Glutamatergic neuron (in vitro differentiated cells): Measurements from ENCODE around the gene INSIG1. TPM values are rescaled to one million over a fixed set of nuclear protein-coding genes. Genes with fewer than 3 reads are reported as not detected.
A peak's percentile ranks its signal among the peaks of the same experiment; 100 is the strongest.

Source experiments
- DNase-seq: peaks from one replicate; pipeline ENCODE4 v3.0.0; 2022
- H3K27ac Mint-ChIP-seq: one replicate; pipeline ENCODE4 v1.8.0; 2020; ENCODE audit warnings: mild to moderate bottlenecking, mixed read lengths, inconsistent platforms; ENCODE audit not compliant: unreplicated experiment
- H3K27me3 Mint-ChIP-seq: one replicate; pipeline ENCODE4 v1.8.0; 2020; ENCODE audit warnings: mild to moderate bottlenecking, moderate library complexity, mixed read lengths, inconsistent platforms; ENCODE audit not compliant: unreplicated experiment
- H3K36me3 Mint-ChIP-seq: one replicate; pipeline ENCODE4 v1.8.0; 2020; ENCODE audit warnings: mild to moderate bottlenecking, mixed read lengths, inconsistent platforms; ENCODE audit not compliant: unreplicated experiment
- H3K4me1 Mint-ChIP-seq: one replicate; pipeline ENCODE4 v1.8.0; 2020; ENCODE audit warnings: mild to moderate bottlenecking, low read depth, mixed read lengths, inconsistent platforms; ENCODE audit not compliant: unreplicated experiment
- H3K4me3 Mint-ChIP-seq: one replicate; pipeline ENCODE4 v1.8.0; 2020; ENCODE audit warnings: mild to moderate bottlenecking, mixed read lengths, inconsistent platforms; ENCODE audit not compliant: unreplicated experiment
- H3K9me3 Mint-ChIP-seq: one replicate; pipeline ENCODE4 v1.8.0; 2020; ENCODE audit warnings: mild to moderate bottlenecking, moderate library complexity, mixed read lengths, inconsistent platforms; ENCODE audit not compliant: unreplicated experiment
- CTCF ChIP-seq: fragments of 200-600 bp; sonication (generic); IDR thresholded peaks from one replicate; pipeline ENCODE4 v1.5.0; 2021; ENCODE audit not compliant: partially characterized antibody, unreplicated experiment
- total RNA-seq: library from RNA; stranded (reverse); fragmentation: NEBNext Ultra II Directional; extraction: Animal tissue kit (Norgen Biotek cat#: 25700); gene quantifications from one replicate; pipeline ENCODE4 v1.2.1, GENCODE V29; 2021; ENCODE audit not compliant: unreplicated experiment

Gene INSIG1
- total RNA-seq, 1 donor from 2014 or later: 95.2 TPM

DNA sequence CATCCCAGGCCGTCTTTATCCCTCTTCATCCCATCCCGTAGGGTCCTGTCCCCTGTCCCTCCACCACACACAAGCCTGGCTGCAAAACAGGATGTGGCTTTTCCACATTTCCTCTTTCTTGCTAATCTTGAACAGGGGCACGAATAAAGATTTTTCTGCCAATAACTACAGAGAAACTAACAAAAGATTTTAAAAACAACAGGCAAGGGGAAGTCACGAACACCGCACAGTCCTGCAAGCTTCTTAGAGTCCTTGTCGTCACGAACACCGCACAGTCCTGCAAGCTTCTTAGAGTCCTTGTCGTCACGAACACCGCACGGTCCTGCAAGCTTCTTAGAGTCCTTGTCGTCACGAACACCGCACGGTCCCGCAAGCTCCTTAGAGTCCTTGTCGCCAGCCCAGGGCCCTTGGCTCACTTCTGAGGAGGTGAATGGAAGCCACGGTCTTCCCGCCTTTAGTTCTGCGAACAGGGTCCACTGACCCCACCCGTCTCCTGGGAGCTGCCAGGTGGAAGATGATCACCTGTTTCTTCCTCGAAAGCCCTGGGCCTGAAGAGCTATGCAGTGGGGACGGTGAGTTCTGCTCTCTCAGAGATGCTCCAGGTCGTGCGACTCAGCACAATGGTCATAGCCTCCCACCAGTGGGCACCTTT lies 10.3 kb upstream of the INSIG1 start:
- H3K27ac Mint-ChIP-seq: no peak overlapping the region
- no peak overlapping the region for H3K4me3 Mint-ChIP-seq
- no peak for DNase-seq
- H3K4me1 Mint-ChIP-seq: peaks cover 4% of the 10 kb centered on the region
- peaks cover 1% of the 10 kb centered on the region for H3K27me3 Mint-ChIP-seq
- H3K9me3 Mint-ChIP-seq: peaks cover 19% of the 10 kb centered on the region
- peaks cover 15% of the 10 kb centered on the region for H3K36me3 Mint-ChIP-seq
- no peak for TF ChIP-seq CTCF

DNA sequence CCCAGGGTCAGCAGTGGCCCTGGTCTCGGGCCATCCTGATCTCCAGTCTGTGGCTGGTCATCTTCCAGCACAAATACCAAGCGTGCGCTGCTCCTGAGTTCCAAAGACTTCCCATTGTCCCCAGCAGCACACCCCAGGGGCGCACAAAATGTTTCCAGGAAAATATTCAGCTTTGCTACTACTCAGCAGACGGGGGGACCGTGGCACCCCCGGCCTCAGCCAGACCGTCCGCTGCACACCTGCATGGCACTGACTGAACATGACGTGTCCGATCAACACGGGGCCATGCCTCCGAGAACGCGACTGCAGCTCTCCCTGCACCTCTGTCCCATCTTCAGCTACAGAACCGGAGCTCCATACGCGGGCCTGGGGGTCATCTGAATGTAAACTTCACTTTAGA lies 9.6 kb upstream of the INSIG1 start:
- Mint-ChIP-seq H3K9me3 (peaks cover 19% of the 10 kb centered on the region), H3K27me3 (peaks cover 7% of the 10 kb centered on the region), H3K4me1 (peaks cover 4% of the 10 kb centered on the region), H3K36me3 (peaks cover 21% of the 10 kb centered on the region), H3K27ac (no peak overlapping the region), H3K4me3 (no peak overlapping the region)
- no peak for TF ChIP-seq CTCF
- DNase-seq: no peak

GRCh38 chr7:155289107-155289506 lies 8.6 kb upstream of the INSIG1 start:
- Mint-ChIP-seq H3K9me3 (peaks cover 19% of the 10 kb centered on the region), H3K27ac (no peak overlapping the region), H3K27me3 (peaks cover 7% of the 10 kb centered on the region), H3K4me3 (no peak overlapping the region), H3K36me3 (peaks cover 25% of the 10 kb centered on the region), H3K4me1 (peaks cover 4% of the 10 kb centered on the region)
- DNase-seq: peak; percentile 52
- TF ChIP-seq CTCF: no peak

GRCh38 chr7:155289949-155290501 lies 7.7 kb upstream of the INSIG1 start:
- H3K9me3 Mint-ChIP-seq: peaks cover 19% of the 10 kb centered on the region
- H3K36me3 Mint-ChIP-seq: peaks cover 30% of the 10 kb centered on the region
- H3K27ac Mint-ChIP-seq: no peak overlapping the region
- H3K4me1 Mint-ChIP-seq: peaks cover 4% of the 10 kb centered on the region
- no peak for DNase-seq
- peaks cover 7% of the 10 kb centered on the region for H3K27me3 Mint-ChIP-seq
- TF ChIP-seq CTCF: no peak
- no peak overlapping the region for H3K4me3 Mint-ChIP-seq

GRCh38 chr7:155291045-155291530 lies 6.6 kb upstream of the INSIG1 start:
- H3K27ac Mint-ChIP-seq: peak overlapping the region; percentile 26

More at GRCh38 chr7:155291045-155291530, 6.6 kb upstream of the INSIG1 start:
- Mint-ChIP-seq H3K36me3 (peaks cover 30% of the 10 kb centered on the region), H3K9me3 (peaks cover 21% of the 10 kb centered on the region), H3K4me1 (peaks cover 7% of the 10 kb centered on the region), H3K4me3 (no peak overlapping the region), H3K27me3 (peaks cover 7% of the 10 kb centered on the region)
- TF ChIP-seq CTCF: no peak
- DNase-seq: no peak
